Endothelial cell of umbilical vein (primary cell): ENCODE data around the gene NF1.

Experiments used
- CTCF ChIP-seq, 2 donors: IDR thresholded peaks; 1 replicate in 1 of 2; 2 replicates in 1 of 2; pipeline ENCODE4 v1.5.1; 2011; ENCODE audit warnings: low read length in 2 of 2, mild to moderate bottlenecking in 2 of 2, moderate library complexity in 2 of 2, control low read depth in 1 of 2, inconsistent platforms in 1 of 2, low read depth in 1 of 2; ENCODE audit not compliant: insufficient read depth in 1 of 2; ENCODE audit errors: extremely low read depth in 1 of 2
- EZH2 ChIP-seq: IDR thresholded peaks from 2 replicates; pipeline ENCODE4 v1.6.1; 2012; ENCODE audit warnings: borderline replicate concordance, low read depth, mild to moderate bottlenecking, moderate library complexity, low read length, inconsistent platforms; ENCODE audit not compliant: severe bottlenecking
- JUN ChIP-seq: IDR thresholded peaks from 2 replicates; pipeline ENCODE4 v1.6.1; 2011; ENCODE audit warnings: borderline replicate concordance, low read depth; ENCODE audit not compliant: insufficient read length, insufficient read depth
- POLR2A ChIP-seq: IDR thresholded peaks from 2 replicates; pipeline ENCODE4 v1.6.1; 2012; ENCODE audit warnings: low read depth, mild to moderate bottlenecking, control low read depth, low read length
- POLR2AphosphoS5 ChIP-seq: IDR thresholded peaks from 2 replicates; pipeline ENCODE4 v1.6.1; 2012; ENCODE audit warnings: low read depth, mild to moderate bottlenecking, control low read depth, low read length, moderate library complexity; ENCODE audit not compliant: insufficient read depth

- no peak for TF ChIP-seq CTCF (IDR thresholded peaks at IDR 0.05; ENCODE audit: extremely low read depth in 1 of 2, insufficient read depth in 1 of 2, low read depth in 1 of 2, low read length in 2 of 2)
- TF ChIP-seq POLR2A, result no peak
- TF ChIP-seq EZH2, result no peak
- TF ChIP-seq JUN, result no peak
- TF ChIP-seq POLR2AphosphoS5, result no peak
Observed at GRCh38 chr17:31048142-31048541, 46.6 kb upstream of the NF1 start.
